ENCODE data around the gene GIT1.

The GIT1 gene

GRCh38 chr17:29620271-29620670, 30.8 kb upstream of the GIT1 start:
- DNase-seq (ENCODE audit: low read depth): no peak
- TF ChIP-seq CTCF (IDR thresholded peaks at IDR 0.05; ENCODE audit: control insufficient read depth, extremely low read depth, insufficient read depth): no peak
- no peak overlapping the region for H3K4me3 ChIP-seq (ENCODE audit: low read depth, low read length)

GRCh38 chr17:29619251-29619650, 29.8 kb upstream of the GIT1 start:
- TF ChIP-seq CTCF (IDR thresholded peaks at IDR 0.05; ENCODE audit: control insufficient read depth, extremely low read depth, insufficient read depth): peak; percentile 18; the same call in 1 of the 2 replicates
- no peak overlapping the region for H3K4me3 ChIP-seq (ENCODE audit: low read depth, low read length)
- no peak for DNase-seq (ENCODE audit: low read depth)

- DNase-seq (ENCODE audit: low read depth): no peak
- H3K4me3 ChIP-seq (ENCODE audit: low read depth, low read length): no peak overlapping the region
- TF ChIP-seq CTCF (IDR thresholded peaks at IDR 0.05; ENCODE audit: control insufficient read depth, extremely low read depth, insufficient read depth): no peak
Observed at GRCh38 chr17:29618272-29619065, 29.0 kb upstream of the GIT1 start.

- DNase-seq (ENCODE audit: low read depth): no peak
- H3K4me3 ChIP-seq (ENCODE audit: low read depth, low read length): no peak overlapping the region
- TF ChIP-seq CTCF (IDR thresholded peaks at IDR 0.05; ENCODE audit: control insufficient read depth, extremely low read depth, insufficient read depth): no peak
Observed at GRCh38 chr17:29617481-29618271, 28.2 kb upstream of the GIT1 start.

GRCh38 chr17:29617125-29617480, 27.7 kb upstream of the GIT1 start:
- DNase-seq (ENCODE audit: low read depth): no peak
- H3K4me3 ChIP-seq (ENCODE audit: low read depth, low read length): no peak overlapping the region
- 0 out of 2 replicates have a peak, but pooled peaks have one; percentile 12 for TF ChIP-seq CTCF (IDR thresholded peaks at IDR 0.05; ENCODE audit: control insufficient read depth, extremely low read depth, insufficient read depth)

- TF ChIP-seq CTCF (IDR thresholded peaks at IDR 0.05; ENCODE audit: control insufficient read depth, extremely low read depth, insufficient read depth): no peak
- no peak overlapping the region for H3K4me3 ChIP-seq (ENCODE audit: low read depth, low read length)
- DNase-seq (ENCODE audit: low read depth): no peak
Observed at GRCh38 chr17:29616300-29617048, 27.0 kb upstream of the GIT1 start.
